SK-N-SH (cell line): Measurements from ENCODE around the gene SUFU. TPM values are rescaled to one million over a fixed set of nuclear protein-coding genes. Genes with fewer than 3 reads are reported as not detected.

Experiments used
- CTCF ChIA-PET: fragments of 300-600, 350-600 bp; formaldehyde crosslinking; extraction: SDS; loops from one replicate; lab custom pipeline; 2021; lab: Yijun Ruan, JAX
- POLR2A ChIA-PET: fragments of 350-600 bp; sonication (Branson Sonifier 250); formaldehyde crosslinking; extraction: SDS; loops from one replicate; lab custom pipeline; 2020; ENCODE audit warnings: antibody characterized with exemption, inconsistent platforms; lab: Yijun Ruan, JAX
- DNase-seq: peaks from one replicate; pipeline ENCODE4 v3.0.0; 2012
- H2AFZ ChIP-seq: fragments of 200-600 bp; sonication (generic); 2 replicates; pipeline ENCODE4 v1.8.1; 2016; ENCODE audit warnings: antibody characterized with exemption, mild to moderate bottlenecking, low read depth
- H3F3A ChIP-seq: fragments of 200-600 bp; sonication (generic); replicated peaks from 2 replicates; pipeline ENCODE3; 2016; ENCODE audit warnings: antibody characterized with exemption, mild to moderate bottlenecking; ENCODE audit not compliant: insufficient read depth
- H3K27ac ChIP-seq, 2 experiments: fragments of 200-500 bp in 1 of 2; fragments of 200-600 bp in 1 of 2; sonication (Bioruptor generic) in 1 of 2; sonication (generic), shearing (Covaris generic) in 1 of 2; 2 replicates each; pipeline versions ENCODE4 v1.5.1 to v1.6.1; 2014 to 2016; ENCODE audit warnings: low read depth in 2 of 2, inconsistent platforms in 1 of 2, low read length in 1 of 2, mild to moderate bottlenecking in 1 of 2, mixed read lengths in 1 of 2
- H3K27me3 ChIP-seq: fragments of 200-600 bp; sonication (generic), shearing (Covaris generic); 2 replicates; pipeline ENCODE4 v1.6.1; 2016; ENCODE audit warnings: mixed run types; ENCODE audit not compliant: insufficient read depth
- H3K36me3 ChIP-seq, 2 experiments: fragments of 200-500 bp in 1 of 2; fragments of 200-600 bp in 1 of 2; sonication (Bioruptor generic) in 1 of 2; sonication (generic) in 1 of 2; replicated peaks in 1 of 2; 2 replicates each; pipeline versions ENCODE3 to v1.5.1; 2014 to 2016; ENCODE audit warnings: low read length in 1 of 2, mild to moderate bottlenecking in 1 of 2; ENCODE audit not compliant: insufficient read depth in 2 of 2, control insufficient read depth in 1 of 2
- H3K4me1 ChIP-seq, 2 experiments: fragments of 200-500 bp in 1 of 2; fragments of 200-600 bp in 1 of 2; sonication (Bioruptor generic) in 1 of 2; sonication (generic), shearing (Covaris generic) in 1 of 2; 2 replicates each; pipeline versions ENCODE4 v1.5.1 to v1.6.1; 2014 to 2016; ENCODE audit warnings: low read depth in 1 of 2, low read length in 1 of 2, mixed run types in 1 of 2; ENCODE audit not compliant: insufficient read depth in 2 of 2, control insufficient read depth in 1 of 2
- H3K4me2 ChIP-seq: fragments of 200-600 bp; sonication (generic), shearing (Covaris generic); 2 replicates; pipeline ENCODE4 v1.6.1; 2017; ENCODE audit warnings: mixed run types
- H3K4me3 ChIP-seq, 2 experiments: fragments of 200-500 bp in 1 of 2; fragments of 200-600 bp in 1 of 2; sonication (Bioruptor generic) in 1 of 2; sonication (generic), shearing (Covaris generic) in 1 of 2; 2 replicates each; pipeline versions ENCODE4 v1.5.1 to v1.8.1; 2014 to 2016; ENCODE audit warnings: low read depth in 2 of 2, inconsistent platforms in 1 of 2, low read length in 1 of 2, mild to moderate bottlenecking in 1 of 2, mixed read lengths in 1 of 2, moderate library complexity in 1 of 2
- H3K79me2 ChIP-seq: fragments of 200-600 bp; sonication (generic); 2 replicates; pipeline ENCODE4 v1.8.1; 2017; ENCODE audit warnings: mild to moderate bottlenecking; ENCODE audit not compliant: insufficient read depth
- H3K9ac ChIP-seq: fragments of 200-600 bp; sonication (generic); 2 replicates; pipeline ENCODE4 v1.6.1; 2017; ENCODE audit warnings: mixed run types
- H3K9me2 ChIP-seq: fragments of 200-600 bp; sonication (generic); 2 replicates; pipeline ENCODE4 v1.6.1; 2017; ENCODE audit warnings: mixed run types
- H3K9me3 ChIP-seq: fragments of 200-600 bp; sonication (generic); 2 replicates; pipeline ENCODE4 v1.6.1; 2017; ENCODE audit warnings: mixed run types, mild to moderate bottlenecking, moderate library complexity
- H4K20me1 ChIP-seq: fragments of 200-600 bp; sonication (generic); 2 replicates; pipeline ENCODE4 v1.6.1; 2017; ENCODE audit warnings: mild to moderate bottlenecking, mixed run types; ENCODE audit not compliant: insufficient read depth
- CHD2 ChIP-seq: fragments of 150-350 bp; IDR thresholded peaks from 2 replicates; pipeline ENCODE4 v1.6.1; 2018; ENCODE audit warnings: low read length; ENCODE audit not compliant: partially characterized antibody
- CTCF ChIP-seq: fragments of 200-600 bp; sonication (generic); IDR thresholded peaks from 2 replicates; pipeline ENCODE4 v1.6.1; 2017; ENCODE audit warnings: antibody characterized with exemption, mild to moderate bottlenecking, moderate library complexity
- EZH2phosphoT487 ChIP-seq: fragments of 200-600 bp; sonication (generic); IDR thresholded peaks from 2 replicates; pipeline ENCODE4 v1.6.1; 2017; ENCODE audit warnings: low read depth, mixed run types, mild to moderate bottlenecking, antibody characterized with exemption, moderate library complexity, borderline replicate concordance
- FOSL2 ChIP-seq: IDR thresholded peaks from 2 replicates; pipeline ENCODE4 v1.4.0; 2012; ENCODE audit warnings: low read depth, mild to moderate bottlenecking, moderate library complexity, borderline replicate concordance
- FOXJ3 ChIP-seq: sonication (generic); formaldehyde crosslinking; IDR thresholded peaks from 2 replicates; pipeline ENCODE4 v1.5.1; 2020; ENCODE audit warnings: mild to moderate bottlenecking, missing genetic modification reagents
- FOXM1 ChIP-seq: IDR thresholded peaks from 2 replicates; pipeline ENCODE4 v1.4.0; 2012; ENCODE audit warnings: low read depth, mild to moderate bottlenecking
- GATA2 ChIP-seq: sonication (generic); formaldehyde crosslinking; IDR thresholded peaks from 2 replicates; pipeline ENCODE4 v1.5.0; 2020; ENCODE audit warnings: mild to moderate bottlenecking, missing genetic modification reagents
- JUND ChIP-seq: IDR thresholded peaks from 2 replicates; pipeline ENCODE4 v1.4.0; 2012
- MAX ChIP-seq: IDR thresholded peaks from 2 replicates; pipeline ENCODE4 v1.4.0; 2012; ENCODE audit warnings: low read depth
- MEF2A ChIP-seq: IDR thresholded peaks from 2 replicates; pipeline ENCODE4 v1.4.0; 2012; ENCODE audit warnings: low read depth, borderline replicate concordance
- MXI1 ChIP-seq: IDR thresholded peaks from 2 replicates; pipeline ENCODE4 v1.6.1; 2012; ENCODE audit warnings: mild to moderate bottlenecking, low read depth, low read length, improper control_type of control experiment
- NRF1 ChIP-seq: IDR thresholded peaks from 2 replicates; pipeline ENCODE4 v1.6.1; 2012; ENCODE audit warnings: low read depth, mild to moderate bottlenecking, low read length
- RAD21 ChIP-seq: IDR thresholded peaks from 2 replicates; pipeline ENCODE4 v1.6.1; 2012; ENCODE audit warnings: mild to moderate bottlenecking, low read length
- RCOR1 ChIP-seq: fragments of 150-350 bp; IDR thresholded peaks from 2 replicates; pipeline ENCODE4 v1.6.1; 2017; ENCODE audit warnings: antibody characterized with exemption, low read length
- RXRA ChIP-seq: IDR thresholded peaks from 2 replicates; pipeline ENCODE4 v1.4.0; 2012; ENCODE audit warnings: low read depth, mild to moderate bottlenecking, borderline replicate concordance
- TAF1 ChIP-seq: IDR thresholded peaks from 2 replicates; pipeline ENCODE4 v1.6.1; 2012; ENCODE audit warnings: low read depth, mild to moderate bottlenecking, low read length, moderate library complexity, borderline replicate concordance
- YY1 ChIP-seq: IDR thresholded peaks from 2 replicates; pipeline ENCODE4 v1.4.0; 2012; ENCODE audit warnings: low read depth, mild to moderate bottlenecking
- ZBTB33 ChIP-seq: IDR thresholded peaks from 2 replicates; pipeline ENCODE4 v1.4.0; 2012; ENCODE audit warnings: low read depth, borderline replicate concordance
- WGBS: methylation state at CpG from one replicate; pipeline ENCODE4 v1.1.6; 2017; ENCODE audit warnings: low lambda C conversion rate; 5-methylcytosine and 5-hydroxymethylcytosine counted together
- polyA plus RNA-seq, 3 experiments: library from polyadenylated mRNA; depleted of rRNA; stranded (reverse); fragments of >200 nt; gene quantifications; 2 replicates each; pipeline ENCODE4 v1.2.3, GENCODE V29; 2012

Gene SUFU
- polyA plus RNA-seq, 1 of the 3 experiments (the other 2 are of a cell fraction), result 5.7 TPM

- H4K20me1 ChIP-seq, result peaks cover 74% of the 10 kb centered on the region
These were observed 10.8 kb upstream of the SUFU start for GRCh38 chr10:102492983-102493382.

GRCh38 chr10:102493771-102494170 lies 10.0 kb upstream of the SUFU start:
- no peaks in the 10 kb centered on the region for H3K9me2 ChIP-seq
- no peaks in the 10 kb centered on the region for H3K9me3 ChIP-seq
- H3K4me1 ChIP-seq, result no peaks in the 10 kb centered on the region; a peak in 1 of 4 replicates
- no peaks in the 10 kb centered on the region for H3K27me3 ChIP-seq
- H3F3A ChIP-seq, result no peaks in the 10 kb centered on the region
- ChIA-PET CTCF (interaction anchor here (1.0 to 3.1 kb wide), 2 partner anchors 9 to 15 kb away, joined by 3 to 14 read pairs; no protein-coding TSS in a partner anchor), POLR2A (no interaction called here)
- 84% methylated on average over 2 of the region's 2 CpGs for WGBS
- no peak for DNase-seq
- peaks cover 96% of the 10 kb centered on the region for H3K79me2 ChIP-seq
- H3K27ac ChIP-seq, result no peak overlapping the region
- peaks cover 8 to 32% of the 10 kb centered on the region in 2 experiments for H3K36me3 ChIP-seq
- no peak overlapping the region for H3K4me2 ChIP-seq
- peaks cover 78% of the 10 kb centered on the region for H4K20me1 ChIP-seq
- no peak overlapping the region for H3K9ac ChIP-seq
- H3K4me3 ChIP-seq, result no peak overlapping the region
- H2AFZ ChIP-seq, result no peak overlapping the region
- no peak for TF ChIP-seq RAD21
- TF ChIP-seq CTCF, result no peak
- TF ChIP-seq MXI1, result no peak
- no peak for TF ChIP-seq JUND
- TF ChIP-seq FOSL2, result no peak
- TF ChIP-seq MEF2A, result no peak
- TF ChIP-seq YY1, result no peak
- TF ChIP-seq MAX, result no peak
- TF ChIP-seq NRF1, result no peak
- no peak for TF ChIP-seq CHD2
- TF ChIP-seq FOXM1, result no peak
- TF ChIP-seq TAF1, result no peak
- no peak for TF ChIP-seq RCOR1

More at GRCh38 chr10:102492983-102493382, 10.8 kb upstream of the SUFU start:
- DNase-seq, result no peak
- H3K4me2 ChIP-seq, result no peak overlapping the region
- H3K9me2 ChIP-seq, result no peaks in the 10 kb centered on the region
- H3K79me2 ChIP-seq, result peaks cover 92% of the 10 kb centered on the region
- CTCF ChIA-PET, result interaction anchor here (1.0 to 1.4 kb wide), 2 partner anchors 13 to 71 kb away, joined by 3 to 6 read pairs; no protein-coding TSS in a partner anchor
- peaks cover 16 to 40% of the 10 kb centered on the region in 2 experiments for H3K36me3 ChIP-seq
- H3K4me1 ChIP-seq, result no peaks in the 10 kb centered on the region; a peak in 1 of 4 replicates
- no peaks in the 10 kb centered on the region for H3K9me3 ChIP-seq
- no peak overlapping the region for H3K4me3 ChIP-seq
- POLR2A ChIA-PET, result no interaction called here
- no peak overlapping the region for H3K27ac ChIP-seq
- H2AFZ ChIP-seq, result no peak overlapping the region
- no peaks in the 10 kb centered on the region for H3K27me3 ChIP-seq
- H3F3A ChIP-seq, result no peaks in the 10 kb centered on the region
- TF ChIP-seq ZBTB33 (no peak), GATA2 (CRISPR knock-in tag) (no peak), RXRA (no peak), FOXJ3 (CRISPR knock-in tag) (no peak), CTCF (no peak), MXI1 (no peak), RAD21 (no peak), CHD2 (no peak), NRF1 (no peak), EZH2phosphoT487 (no peak)
- WGBS, result 93% methylated on average over 2 of the region's 2 CpGs
- no peak overlapping the region for H3K9ac ChIP-seq
